NCI-H2029 (cell line): Measurements from ENCODE around the gene PITX3.
"Not testable (repeated sequence)": the region's sequence is repeated elsewhere in the genome, so short reads cannot be mapped to it uniquely, and the experiment has no call there.

Experiments used
- DNase-seq: peaks from one replicate; lab custom pipeline; 2025; lab: John Stamatoyannopoulos, UW

The PITX3 gene

DNA sequence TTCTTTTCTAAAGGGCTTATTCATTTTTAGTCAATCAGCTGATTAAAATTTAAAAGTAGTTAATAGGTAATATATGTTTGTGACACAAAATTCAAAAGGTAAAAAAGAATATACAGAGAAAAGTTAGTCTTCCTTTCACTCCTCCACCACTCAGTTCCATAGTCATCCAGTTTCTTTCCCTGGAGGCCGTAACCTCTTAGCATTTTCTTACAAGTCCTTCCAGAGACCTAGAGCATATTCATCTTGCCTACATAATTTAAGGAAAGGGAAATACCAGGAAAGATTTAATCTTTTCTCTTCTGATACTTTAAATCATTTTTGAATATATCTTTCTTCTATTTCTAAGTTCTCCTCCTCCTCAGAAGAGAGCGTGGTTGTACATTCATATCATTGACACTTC lies 14.1 kb upstream of the PITX3 start:
- no peak for DNase-seq

DNA sequence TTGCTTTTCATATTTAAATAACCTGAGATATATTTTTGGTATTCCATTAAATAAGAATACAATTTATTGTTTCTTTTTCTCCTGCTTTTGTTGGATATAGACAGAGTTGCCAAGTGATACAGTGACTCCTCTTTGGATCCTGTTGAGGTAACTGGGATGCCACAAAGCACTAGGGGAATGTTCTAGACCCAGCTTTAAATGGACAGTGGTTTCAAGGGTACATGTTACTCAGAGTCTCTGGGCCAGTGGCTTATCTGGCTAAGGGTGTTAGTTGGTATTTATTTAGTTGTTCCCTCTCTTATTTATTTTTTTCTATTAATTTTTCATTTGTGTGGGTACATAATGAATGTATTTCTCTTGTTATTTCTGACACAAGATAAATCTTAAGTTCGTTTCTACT lies 13.1 kb upstream of the PITX3 start:
- DNase-seq = no peak

DNA sequence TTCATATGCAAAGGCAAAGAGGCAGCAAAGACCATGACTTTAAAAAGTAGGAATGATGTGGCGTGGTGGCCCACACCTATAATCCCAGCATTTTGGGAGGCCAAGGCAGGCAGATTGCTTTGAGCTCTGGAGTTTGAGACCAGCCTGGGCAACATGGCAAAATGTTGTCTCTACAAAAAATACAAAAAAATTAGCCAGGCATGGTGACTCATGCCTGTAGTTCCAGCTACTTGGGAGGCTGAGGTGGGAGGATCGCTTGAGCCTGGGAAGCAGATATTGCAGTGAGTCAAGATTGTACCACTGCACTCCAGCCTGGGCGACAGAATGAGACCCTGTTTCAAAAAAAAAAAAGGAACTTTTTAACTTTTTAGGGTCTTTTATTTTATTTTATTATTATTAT lies 11.2 kb upstream of the PITX3 start:
- not testable (repeated sequence) for DNase-seq

DNA sequence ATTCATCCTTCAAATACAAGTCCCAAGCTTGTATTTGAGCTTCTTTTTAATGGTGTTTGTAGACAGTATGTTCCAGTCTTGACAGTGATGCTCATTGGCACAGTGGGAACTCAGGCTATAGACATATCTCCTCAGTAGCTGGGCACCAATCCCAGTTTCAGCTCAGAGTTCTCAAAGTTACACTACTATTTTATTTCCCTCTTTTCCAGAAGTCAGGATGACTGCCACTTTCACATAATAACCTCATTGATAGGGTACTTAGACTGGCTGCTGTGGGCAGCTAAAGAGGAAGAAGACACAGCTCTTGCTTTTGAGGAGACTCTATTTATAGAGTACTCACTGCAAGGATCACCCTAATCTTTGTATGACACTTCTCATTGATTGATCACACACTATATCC lies 6.4 kb upstream of the PITX3 start:
- no peak for DNase-seq

DNA sequence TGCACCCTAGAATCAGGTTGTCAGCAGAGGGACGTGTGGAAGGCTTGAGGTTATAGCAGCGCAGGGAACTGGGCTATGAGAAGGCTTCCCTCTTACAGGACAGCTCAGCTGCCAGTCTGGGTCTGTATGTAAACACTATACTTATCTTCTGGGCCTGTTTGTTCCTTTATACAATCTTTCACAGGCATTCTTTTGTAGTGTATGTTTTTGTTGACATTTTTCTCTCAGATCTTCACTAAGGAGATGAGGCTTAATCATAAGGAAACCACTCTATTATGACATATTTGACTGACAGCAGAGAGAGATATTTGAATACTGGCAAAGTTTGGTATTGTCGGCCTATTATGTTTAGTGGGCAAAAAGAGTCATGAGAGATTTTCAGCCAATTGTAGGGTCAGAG lies 4.9 kb upstream of the PITX3 start:
- DNase-seq = no peak

DNA sequence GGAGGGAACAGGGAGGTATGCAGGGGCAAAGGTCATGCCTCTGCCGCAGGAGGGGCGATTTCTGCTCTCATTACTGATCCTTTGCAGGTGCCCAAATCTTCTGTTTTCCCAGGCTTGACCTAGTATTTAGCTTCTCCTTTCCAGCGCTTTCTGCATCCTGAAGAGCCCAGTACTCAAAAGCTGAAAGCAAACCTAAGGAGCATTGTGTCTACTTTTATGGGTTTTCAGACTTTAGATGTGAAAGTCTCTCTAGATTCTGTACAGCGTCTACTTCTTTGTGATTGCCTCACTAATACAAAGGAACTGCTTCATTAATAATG lies 4.6 kb upstream of the PITX3 start:
- DNase-seq = no peak

DNA sequence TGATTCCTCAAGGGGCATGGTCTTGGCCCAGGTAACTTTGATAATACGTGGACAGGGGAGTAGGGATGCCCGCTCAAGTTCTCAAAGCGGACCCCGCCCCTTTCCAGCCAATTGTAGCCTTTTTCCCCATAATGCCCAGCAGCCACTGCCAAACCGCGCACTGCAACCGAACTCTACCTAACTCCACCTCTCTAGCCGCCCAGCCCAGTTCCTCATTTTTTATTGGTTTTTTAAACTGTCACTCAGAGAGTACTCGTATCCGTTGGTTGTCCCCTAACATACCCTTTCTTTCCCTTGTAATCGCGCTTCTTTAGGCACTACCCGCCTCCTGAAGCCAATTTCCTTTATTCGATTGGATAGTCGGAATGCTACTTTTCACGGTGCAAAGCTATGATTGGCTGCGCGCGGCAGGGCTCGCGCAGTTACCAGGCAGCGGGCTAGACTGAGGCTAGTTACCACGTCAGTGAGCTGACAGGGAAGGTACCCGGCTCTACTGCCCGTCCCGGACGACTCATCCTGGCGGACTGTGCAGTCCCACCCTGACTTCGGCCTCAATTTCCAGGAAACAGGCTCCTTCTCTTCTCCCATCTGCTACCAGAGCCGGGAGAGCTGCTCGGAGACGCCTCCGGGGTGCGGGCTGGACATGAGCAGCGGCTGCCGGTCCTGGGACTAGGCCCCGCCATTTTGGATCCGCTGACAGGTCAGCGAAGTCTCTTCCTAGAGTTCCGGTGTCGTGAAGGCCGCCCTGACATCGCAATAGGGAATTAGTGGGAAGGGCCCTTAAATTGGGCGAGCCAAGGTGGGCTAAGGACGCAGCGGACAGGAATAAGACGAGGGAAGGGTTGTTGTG lies 4.0 kb upstream of the PITX3 start, which contains the start of gene GBF1:
Gene GBF1, plus strand, starts transcription at position 451 of the 850 bp plus-strand sequence. CDS start 13,407 bp downstream, outside the sequence.
- DNase-seq = peak; percentile 95

DNA sequence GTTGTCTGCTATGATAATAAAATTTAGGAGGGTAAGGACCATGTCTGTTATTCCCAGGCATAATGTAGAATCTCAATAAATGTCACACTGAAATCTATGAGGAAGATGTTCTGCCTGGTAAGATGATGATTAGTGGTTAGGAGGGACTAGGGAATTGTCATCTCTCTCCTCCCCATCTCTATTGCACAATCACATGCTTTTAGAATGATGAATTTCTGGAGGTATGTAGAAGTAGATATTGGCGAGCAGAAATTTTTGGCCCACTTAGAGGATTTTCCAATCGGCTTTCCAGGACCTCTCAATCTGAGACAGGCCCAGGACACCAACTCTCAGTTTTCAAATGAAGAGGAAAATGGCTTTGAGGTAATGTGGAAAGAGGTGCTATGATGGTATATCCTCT lies 2.0 kb upstream of the PITX3 start:
- DNase-seq = no peak

DNA sequence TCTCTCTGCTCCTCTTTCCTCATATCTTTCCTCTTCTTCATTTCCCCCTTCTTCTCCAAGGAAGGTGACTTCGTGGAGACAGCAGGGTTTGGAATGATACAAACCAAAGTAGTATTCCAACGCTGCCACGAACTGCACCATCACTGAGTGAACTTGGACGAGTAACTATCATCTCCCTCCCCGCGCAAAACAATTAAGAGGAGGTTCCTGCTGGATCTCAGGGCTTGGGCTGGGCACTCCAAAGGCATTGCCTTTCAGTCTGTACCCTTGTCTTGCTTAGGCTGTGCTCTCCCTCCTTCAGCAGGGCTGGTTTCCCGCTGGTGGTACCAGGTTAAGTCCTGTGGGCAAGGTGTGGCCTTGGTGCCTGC lies 790 bp upstream of the PITX3 start:
- no peak for DNase-seq

DNA sequence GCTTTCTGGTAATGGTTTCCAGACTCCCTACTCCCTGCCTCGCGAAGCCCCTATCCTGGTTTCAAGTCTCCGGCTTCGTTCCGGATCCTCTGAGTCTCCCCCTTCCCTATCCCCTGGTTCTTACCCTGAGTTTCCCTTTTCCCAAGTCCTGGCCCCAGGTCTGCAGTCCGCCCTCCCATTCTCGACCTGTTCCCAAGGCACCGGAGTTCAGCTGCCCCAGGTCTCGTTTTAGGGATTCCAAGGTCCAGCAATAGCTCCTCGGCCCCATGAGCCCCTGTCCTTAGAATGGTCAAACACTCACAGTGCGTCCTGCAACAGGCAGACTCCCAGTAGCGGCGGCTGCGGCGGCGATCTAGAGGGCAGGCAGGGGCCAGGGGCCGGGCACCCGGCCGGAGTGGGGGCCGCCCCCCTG lies 274 bp downstream of the PITX3 start:
- no peak for DNase-seq

DNA sequence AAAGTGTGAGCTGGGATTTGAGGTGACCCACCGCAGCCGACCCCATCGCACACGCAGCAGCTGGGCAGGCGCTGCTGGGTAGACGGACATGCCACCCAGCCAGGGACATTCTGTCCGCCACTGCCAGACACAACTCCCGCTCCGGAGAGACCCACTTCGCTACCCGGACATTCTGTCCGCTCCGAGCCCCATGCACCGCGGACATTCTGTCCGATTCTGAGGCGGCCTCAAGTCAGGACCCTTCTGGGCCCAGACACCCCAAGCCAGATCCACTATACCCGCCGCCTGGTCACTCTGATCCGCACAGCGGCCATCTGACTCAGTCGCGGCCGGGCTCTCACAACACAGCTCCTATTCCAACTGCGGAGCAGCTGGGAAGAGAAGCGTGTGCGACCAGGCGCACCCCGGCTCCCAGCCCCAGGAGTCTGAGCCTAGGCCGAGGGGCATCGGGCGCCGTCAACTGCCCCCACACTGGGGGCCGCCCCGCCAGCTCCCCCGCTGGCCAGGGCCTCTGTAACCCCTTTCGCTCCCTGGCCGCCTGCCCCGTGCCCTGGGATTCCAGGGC lies 763 bp downstream of the PITX3 start:
- DNase-seq = no peak

DNA sequence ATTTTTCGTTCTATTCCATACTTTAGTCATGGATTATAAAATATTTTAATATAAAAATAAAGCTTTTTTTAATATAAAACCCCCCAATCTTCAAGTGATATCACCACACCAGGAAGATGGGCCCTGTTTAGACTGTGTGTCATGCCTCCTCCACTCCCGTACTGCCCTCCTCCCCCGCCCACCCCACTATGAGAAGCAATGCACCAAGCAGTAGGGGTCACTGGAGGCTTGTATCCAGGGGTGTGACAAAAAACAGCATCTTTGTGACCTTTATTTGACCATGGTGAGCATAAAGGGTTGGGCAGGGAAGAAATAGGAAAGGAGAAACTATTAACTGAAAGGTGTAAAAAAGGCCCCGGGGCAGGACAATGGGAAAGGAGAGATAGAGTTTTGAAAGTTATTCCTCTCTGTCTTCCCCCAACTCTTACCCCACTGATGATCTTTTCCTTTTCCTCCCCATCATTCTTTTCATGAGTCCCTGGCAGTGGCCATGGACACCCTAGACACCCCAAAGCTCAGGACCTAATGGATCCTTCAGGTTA lies 3.5 kb downstream of the PITX3 start:
- DNase-seq = no peak

DNA sequence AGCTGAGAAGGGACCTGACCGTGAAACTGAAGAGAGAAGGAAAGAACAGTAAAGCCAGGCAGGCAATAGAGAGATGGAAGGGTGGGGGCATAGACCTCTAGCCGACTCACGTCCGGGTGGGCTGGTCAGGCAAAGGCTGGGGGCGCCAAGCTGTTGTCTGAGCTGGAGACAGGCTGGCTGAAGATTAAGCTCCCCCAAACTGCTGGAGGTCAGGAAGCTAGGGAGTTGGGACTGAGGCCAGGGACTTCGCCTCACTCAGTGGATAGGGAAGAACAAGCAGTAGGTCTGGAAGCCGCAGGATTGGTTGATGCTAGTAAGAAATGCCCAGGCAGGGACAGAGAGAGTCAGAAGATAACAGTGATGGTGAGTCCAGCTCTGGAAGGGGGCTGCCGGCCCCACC lies 5.3 kb downstream of the PITX3 start:
- DNase-seq = no peak

DNA sequence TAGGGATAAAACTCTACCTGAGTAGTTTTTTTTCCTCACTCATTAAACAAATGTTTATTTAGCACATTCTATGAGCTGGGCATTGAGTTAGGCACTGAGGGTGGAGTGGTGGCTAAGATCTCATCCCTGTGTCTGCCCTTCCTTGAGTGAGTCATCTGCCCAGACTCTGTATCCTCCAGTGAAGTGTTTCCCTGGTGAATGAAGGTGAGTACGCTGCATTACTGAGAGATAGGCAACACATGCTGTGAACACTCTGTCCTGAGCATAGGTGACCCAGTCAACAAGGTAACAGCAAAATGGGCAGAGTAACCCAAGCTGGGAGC lies 5.8 kb downstream of the PITX3 start:
- no peak for DNase-seq

DNA sequence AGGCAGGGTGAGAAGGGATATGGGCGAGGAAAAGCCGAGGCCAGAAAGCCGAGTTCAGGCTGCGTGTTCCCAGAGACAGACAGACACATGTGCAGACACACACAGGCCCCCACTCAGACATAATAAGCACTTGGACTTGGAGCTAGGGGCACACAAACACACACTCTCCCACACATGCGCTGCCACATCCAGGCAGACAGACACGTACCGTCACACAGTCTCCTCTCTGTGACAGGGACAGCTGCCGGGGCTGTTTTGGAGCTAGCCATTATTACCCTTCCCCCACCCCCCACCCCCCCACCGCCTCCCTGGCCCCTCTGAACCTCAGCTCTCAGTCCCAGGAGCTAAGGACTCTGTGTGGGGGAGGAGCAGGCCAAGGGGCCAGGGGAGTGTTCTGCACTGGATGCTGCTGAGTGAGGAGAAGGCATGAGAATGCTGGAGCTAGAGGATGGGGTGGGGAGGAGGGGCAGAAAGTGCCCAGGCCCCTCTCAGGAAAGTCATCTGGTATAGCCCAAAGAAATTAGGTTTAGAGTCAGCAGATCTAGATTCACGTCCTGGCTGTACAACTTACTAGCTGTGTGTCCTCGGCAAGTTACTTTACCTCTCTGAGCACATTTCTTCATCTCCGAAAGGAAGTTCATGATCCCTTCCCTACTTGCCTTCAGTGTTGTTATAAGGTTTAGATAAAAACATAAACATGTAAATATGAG lies 6.3 kb downstream of the PITX3 start:
- DNase-seq = no peak

DNA sequence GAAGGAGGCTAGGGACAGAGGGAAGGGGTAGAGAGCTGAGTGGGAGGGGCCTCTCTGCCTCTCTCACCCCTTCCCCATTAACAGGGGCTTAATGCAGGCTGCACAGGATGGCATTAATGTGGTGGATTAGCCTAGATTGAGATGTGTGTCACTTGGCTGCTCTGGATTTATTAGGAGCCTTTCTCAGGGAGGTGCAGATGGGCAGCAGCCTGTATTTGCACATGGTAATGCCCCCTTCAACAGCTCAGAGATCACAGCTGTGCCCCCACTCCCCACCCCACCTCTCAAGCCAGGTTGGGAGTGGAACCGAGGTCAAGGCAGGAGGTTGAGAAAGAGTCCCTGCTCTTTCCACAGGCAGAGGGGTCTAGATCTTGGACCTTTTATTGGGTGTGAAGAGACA lies 7.3 kb downstream of the PITX3 start:
- no peak for DNase-seq

DNA sequence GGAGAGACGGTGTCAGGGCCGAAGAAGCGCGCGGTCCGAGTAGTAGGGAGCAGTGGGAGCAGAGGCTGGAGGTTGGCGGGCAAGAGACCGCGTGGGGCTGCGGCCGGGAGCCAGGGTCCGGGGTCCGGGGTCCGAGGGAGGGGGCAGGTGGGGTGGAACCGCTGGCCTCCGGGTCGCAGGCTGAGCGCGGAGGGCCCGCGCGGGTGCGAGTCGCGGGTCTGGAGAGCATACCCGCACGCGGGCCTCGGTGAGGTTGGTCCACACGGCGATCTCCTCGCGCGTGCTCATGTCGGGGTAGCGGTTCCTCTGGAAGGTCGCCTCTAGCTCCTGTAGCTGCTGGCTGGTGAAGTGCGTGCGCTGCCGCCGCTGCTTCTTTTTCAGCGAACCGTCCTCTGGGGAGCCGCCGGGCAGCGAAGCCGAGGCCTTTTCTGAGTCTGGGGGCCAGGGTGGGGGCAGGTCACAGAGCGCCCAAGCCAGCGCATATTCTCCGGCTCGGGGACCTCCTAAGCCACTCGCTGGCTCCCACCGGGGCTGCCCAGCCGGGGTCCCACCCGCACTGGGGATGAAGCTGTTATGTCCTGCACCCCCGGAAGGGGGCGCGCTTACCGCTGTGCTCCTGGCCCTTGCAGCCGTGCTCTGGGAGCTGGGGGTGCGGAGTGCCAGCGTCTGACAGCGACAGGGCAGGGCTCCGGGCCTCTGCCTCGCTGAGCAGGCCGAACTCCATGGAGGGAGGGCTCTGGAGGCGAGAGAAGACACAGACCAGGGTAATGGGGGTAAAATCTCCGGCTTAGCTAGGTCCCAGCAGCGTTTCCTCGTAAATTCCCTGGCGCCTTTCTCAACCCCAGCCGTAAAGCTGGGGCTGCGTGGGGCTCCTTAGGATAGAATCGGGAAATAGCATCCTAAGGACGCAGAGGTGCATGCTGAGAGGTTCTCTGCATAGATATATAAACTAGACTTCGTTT lies 9.7 kb downstream of the PITX3 start:
- no peak for DNase-seq

DNA sequence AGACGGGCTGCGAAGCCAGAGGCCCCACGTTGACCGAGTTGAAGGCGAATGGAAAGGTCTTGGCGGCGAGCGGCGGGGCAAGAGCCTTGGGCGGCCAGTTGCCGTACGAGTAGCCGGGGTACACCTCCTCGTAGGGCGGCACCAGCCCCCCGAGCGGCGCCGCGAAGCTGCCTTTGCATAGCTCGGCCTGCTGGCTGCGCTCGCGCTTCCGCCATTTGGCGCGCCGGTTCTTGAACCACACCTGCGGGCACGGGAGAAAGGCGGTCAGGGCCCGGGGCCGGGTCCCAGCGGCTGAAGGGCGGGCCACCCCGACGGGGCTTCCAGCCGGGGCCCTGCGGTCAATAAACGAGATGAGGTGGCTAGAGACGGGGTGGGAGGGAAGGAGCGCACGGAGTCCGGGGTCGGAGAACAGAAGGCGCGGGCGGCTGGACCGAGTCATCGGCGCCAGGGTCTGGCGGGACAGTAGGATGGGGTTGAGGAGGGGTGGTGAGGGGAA lies 10.4 kb downstream of the PITX3 start:
- no peak for DNase-seq

DNA sequence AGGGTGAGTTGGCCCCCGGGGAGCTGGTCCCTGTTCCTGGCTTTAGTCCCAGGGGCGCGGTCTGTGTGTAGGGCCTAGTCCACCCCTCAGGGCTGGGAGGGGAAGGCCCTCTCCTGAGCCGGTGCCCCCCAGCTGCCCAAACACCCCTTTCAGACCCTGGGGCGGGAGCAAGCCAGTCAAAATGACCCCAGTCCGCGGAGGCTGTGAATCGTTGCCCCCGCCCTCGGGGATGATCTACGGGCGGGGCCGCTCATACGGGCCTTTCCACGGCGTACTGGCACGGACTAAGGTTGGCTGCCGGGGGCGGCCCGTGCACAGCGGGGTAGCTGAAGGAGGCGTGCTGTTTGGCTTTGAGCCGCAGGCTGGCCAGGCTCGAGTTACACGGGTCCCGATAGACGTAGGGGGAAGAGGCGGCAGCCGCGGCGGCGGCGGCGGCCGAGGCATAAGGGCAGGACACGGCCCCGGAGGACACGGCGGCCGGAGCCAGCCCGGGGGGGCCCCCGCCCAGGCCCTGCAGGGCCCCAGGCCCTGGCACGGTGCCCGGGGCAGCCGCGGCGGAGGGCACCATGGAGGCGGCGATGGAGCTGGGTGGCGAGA lies 10.9 kb downstream of the PITX3 start:
- DNase-seq = peak; percentile 31

DNA sequence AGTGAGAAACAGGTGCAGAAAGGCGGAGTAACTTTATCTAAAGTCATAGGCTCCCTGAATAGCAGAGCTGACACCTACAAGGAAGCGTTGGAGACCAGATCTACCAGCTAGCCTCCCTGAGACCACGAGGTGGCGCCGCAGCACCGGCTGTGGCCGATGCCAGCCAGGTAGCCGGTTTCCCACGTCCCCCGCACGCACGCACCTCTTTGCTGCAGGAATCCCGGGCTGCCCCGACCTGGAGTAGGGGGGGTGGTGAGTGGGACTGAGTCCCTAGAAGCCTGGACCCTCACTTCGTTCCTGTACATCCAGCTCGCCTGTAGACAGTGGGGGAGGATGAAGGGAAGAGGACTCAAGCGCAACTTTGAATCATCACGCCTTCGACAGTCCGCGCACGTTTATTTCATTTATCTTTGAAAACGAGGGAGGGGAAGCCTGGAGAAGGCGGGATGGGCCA lies 11.5 kb downstream of the PITX3 start:
- DNase-seq = peak; percentile 49

DNA sequence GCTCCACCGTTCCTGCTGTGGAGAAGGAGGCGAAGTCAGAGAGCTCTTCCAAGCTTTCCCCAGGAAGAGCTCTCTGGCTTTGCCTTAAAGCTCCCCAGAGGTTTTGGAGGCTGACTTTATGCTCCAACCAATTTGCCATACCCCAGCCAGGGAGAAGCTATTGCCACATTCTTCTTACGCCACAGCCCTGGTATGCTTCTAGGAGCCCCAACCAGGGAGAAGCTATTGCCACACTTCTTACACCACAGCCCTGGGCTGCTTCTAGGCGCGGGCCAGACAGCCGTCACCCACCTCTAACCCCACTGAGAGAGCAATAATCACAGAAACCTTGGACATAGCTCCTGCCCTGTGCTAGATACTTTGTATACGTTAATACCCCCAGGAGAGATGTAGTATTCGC lies 14.3 kb downstream of the PITX3 start:
- no peak for DNase-seq

DNA sequence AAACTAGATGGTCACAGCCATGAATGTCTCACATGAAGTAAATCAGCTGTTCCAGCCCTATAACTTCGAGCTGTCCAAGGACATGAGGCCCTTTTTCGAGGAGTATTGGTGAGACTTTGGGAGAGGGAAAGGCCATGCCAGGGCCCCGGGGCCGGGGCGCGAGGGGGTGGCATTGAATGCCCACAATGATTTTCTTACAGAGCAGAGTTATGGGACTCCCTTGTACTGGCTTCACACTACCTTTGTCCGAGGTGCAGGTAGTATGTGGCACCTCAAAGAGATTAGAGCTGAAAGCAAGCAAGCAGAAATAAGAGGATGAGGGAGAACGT lies 14.8 kb downstream of the PITX3 start:
- no peak for DNase-seq
